HL-60/S4 treated with phorbol 12-myristate 13-acetate at 8.2 ng/mL for 4 days and 3 days (cell line): ENCODE measurements around the gene SMU1.

Experiments used
- in situ Hi-C: fragments of 300-500 bp; cut with MboI; formaldehyde crosslinking; loops from 2 replicates; pipeline ENCODE4 v1.15.0; 2022; ENCODE audit warnings: low sequenced_read_pairs

SMU1 gene

GRCh38 chr9:33076046-33077004 is at the start of gene SMU1:
Gene SMU1 (minus strand): TSS chr9:33076674. CDS start chr9:33076608, 66 bp downstream.
- in situ Hi-C loops, result no loop called here

DNA sequence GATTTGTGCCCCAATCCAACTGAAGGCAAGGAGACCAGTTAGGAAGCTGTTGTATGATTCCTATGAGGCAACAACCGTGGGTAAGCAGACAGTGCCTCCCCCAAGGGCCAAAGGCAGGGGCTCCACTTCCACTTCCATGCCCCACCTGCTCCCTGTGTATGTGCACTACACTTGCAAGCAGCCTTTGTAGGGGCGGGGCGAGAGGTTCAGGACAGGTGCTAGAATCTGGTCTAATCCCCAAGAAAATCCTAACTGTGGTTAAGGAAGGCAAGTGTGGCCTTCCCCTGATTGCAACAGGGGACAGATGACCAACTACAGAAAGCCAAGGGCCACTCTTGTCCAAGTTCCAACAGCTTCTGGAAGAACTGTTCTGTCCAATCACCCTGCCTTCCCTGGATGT is 49.0 kb upstream of the SMU1 start:
- in situ Hi-C loops, result no loop called here

DNA sequence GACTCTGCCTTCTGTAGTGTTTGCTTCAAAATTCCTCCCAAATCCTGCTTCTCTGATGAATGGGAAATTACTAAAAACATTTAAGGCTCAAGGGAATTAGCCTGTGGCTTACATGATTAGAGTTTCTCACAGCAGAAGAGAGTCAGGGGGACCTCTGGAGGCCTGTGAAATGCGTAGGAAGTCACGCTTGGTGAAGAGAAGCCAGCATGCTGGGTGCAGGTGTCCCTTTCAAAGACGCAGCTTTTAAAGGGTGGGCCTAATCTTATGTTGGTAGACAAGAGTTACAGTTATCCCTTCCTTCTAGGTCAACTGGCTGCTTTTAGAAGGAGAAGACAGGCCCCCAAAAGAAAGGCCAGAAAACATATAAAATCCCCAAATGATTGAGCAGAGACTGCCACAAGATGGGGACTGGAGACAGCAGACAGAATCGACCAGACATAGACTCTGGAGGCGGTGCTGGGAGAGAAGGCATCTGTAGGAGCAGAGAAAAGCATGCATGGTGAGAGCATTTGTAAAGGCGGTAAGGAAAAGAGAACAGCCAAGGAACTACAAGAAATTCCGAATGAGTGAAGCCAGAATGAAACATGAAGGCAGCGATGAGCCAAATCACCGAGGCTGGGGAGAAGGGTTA is 48.4 kb upstream of the SMU1 start:
- in situ Hi-C loops, result no loop called here

DNA sequence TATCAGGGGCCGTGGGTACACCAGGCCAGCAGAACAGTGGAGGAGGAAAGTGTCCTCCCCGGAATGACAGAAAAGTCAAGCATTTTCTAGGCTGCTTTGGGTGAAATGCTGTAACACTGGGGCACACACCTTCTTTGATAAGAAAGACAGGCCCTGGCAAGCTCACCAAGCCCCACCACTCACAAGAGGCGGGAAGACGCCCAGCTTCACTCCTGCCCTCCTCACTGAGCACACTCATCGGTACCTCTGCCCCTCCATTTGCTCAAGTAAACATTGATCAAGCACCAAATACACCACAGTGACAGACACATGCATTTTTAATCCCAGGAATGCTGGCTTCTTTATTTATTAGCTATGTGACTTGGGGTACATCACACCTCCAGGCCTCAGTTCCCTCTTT is 47.6 kb upstream of the SMU1 start:
- in situ Hi-C loops, result no loop called here

GRCh38 chr9:33123407-33124031 is 47.0 kb upstream of the SMU1 start:
- in situ Hi-C loops, result no loop called here

DNA sequence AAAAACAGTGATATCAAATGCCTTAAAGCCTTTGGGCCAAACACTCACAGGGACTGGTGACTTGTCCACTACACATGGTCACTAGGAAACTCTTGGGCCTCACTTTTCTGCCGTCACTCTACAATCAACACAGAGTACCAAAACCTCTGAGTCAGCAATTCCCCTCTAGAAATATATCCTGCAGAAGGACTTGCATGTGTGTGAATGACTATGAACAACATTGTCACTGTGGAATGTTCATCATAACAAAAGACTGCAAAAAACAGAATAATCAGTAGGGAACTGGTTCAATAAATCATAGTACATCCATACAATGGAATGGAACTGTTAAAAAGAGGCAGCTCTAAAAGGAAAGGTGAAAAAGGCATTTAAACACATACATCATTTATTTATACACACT is 44.1 kb upstream of the SMU1 start:
- in situ Hi-C loops, result no loop called here

DNA sequence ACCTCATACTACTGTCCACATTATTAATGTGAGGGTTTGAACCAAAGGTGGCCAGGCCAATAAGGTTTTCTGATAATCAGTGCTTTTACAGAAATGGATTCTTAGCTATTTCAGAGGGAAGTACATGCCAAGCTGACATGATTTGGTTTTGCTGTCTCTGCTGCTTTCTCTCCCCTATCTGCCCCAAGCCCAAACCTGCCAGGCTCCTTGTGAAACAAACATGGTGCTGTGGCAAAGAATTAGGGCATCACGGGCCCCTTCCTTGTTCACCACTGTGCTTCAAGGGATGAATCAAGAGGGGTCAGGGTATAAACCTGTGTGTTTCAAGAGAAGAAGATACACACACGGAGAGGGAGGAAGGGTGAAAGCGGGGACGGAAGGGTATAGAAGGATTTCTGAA is 41.3 kb upstream of the SMU1 start:
- in situ Hi-C loops, result no loop called here

DNA sequence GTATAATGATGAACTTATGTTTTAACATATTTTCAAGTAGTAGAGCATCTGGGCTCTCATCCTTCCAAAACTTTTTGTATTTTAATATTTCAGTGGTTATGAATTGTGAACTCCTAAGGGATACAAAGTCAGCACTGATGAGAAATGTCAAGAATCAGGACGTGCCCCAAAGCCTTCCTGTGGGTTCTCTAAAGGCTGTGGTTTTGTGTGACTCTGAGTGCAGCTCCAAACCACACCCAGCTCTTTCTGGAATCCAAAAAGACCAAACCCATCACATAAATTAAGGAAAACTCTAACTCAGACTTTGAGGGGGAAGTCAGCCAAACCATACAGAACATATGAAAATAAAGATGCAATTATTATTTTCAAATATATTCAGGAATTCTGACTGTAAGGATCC is 40.8 kb upstream of the SMU1 start:
- in situ Hi-C loops, result no loop called here

DNA sequence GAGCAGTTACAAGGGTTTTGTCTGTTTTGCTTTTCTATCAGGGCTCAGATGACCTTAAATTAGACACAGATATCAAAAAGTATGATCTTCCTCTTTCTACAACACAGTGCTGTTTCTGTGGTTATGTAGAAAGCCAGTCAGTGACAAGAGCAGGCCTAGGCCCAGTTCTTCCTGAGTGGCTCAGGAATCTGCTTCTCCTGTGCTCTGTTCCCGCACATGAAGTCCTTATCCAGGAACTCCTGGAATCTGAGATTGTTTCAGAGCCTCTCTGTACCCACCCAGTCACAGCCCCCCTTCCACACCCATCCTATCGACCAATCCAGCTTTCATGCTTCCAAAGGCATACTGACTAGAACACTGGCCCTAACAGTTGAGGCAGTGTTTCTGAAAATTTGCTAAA is 40.4 kb upstream of the SMU1 start:
- in situ Hi-C loops, result no loop called here

DNA sequence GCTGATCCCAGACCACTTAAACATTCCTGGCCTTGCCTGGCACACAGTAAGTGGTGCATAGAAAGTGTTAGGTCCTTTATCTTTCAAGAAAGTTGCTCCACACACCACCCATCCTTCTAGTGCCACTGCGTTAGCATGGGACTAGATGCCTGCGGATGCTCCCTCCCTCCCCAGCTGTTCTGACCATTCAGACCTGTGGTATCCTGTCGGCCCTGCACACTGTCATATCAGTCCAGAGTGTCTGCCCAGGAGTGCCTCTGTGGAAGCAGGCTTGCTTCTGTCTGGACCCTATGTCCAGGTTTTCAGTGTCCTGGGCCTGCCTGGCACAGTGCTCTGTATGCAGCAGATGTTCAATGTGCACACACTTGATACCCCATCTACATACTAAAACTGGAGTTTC is 38.3 kb upstream of the SMU1 start:
- in situ Hi-C loops, result no loop called here

DNA sequence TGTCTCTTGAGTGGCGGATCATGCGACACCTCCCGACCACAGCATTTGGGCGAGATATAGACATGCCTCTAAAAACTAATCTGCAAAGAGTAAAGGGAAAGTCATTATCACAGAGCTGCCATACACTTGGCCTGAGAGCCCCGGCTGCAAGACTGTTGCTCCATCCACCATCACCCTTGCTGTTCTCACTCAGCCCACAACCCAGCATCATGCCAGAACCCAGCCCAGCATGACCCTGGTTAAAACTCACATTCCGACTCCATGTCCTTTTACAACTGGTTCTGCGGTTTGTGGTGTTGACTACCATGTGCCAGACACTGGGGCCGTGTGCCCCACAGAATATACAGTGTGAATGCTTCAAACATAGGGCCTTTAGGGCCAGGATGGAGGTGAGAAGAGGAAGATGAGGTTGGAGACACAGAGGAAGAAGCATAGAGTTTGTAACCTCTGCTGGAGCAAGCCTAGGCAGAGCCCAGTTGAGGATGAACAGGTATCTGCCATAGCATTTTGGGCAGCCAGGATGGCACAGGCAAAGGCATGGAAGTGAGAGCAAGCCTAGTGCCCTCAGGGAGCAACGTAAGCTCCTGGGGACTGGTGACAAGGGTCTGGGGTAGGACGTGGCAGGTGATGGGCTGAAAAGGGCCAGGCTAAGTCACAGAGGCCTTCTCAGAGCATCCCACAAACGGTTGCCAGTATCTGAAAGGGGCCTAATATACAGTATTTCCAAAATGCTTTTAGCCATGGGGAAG is 37.5 kb upstream of the SMU1 start:
- in situ Hi-C loops, result no loop called here

DNA sequence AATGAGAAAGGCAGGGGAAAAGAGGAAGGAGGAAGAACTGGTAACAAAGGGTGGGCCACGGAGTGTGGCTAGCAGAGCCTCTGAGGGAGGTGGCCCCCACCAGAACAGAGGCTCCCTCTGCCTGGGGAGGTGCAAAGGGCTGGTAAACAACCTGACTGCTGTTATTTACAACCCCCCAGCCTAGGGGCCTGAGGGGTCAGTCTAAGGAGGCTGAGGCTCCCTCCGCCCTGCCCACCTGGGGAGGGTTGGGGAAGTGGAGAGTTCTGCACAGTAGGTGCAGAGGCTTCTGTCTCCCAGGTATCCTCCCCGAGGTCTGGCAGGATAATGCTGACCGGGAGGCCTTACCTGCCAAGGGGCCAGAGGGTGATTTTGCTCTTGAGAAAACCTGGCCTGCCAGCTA is 35.6 kb upstream of the SMU1 start:
- in situ Hi-C loops, result no loop called here

- in situ Hi-C loops, result no loop called here
Measured at GRCh38 chr9:33111631-33112030, 35.2 kb upstream of the SMU1 start.

- in situ Hi-C loops, result no loop called here
Measured at GRCh38 chr9:33110686-33111085, 34.2 kb upstream of the SMU1 start.

DNA sequence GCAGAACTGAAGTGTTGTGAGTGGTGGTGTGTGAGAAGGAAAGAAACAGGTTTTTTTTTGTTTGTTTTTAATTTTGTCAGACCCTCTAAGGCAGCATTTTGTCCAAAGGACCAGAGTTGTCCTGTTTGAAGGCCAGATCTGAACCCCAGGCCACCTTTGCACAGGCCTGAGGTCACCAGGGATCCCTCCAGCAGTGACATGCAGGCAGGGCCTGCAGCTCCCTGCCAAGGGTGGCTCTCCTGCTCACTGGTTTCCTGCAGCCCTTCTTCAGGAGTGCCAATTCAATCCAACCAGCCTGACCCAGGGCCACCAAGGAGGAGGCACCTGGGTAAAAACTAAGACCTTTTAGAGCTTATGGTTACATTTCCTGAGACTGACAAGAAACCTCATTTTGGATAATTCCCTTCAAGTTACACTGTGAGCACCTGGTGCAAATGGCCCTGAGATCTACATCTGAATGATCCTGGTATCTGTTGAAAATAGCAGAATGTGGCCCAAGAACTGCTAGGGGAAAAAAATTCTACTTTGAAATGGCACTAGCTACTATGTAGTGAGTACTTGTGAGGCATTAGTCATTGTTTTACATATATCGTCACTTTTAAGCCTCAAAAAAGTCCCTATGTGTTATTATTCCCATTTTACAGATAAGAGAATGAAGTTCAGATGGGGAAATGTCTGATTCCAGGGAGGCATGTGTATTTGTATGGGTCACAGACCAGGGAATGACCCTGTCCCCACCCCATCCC is 33.5 kb upstream of the SMU1 start:
- in situ Hi-C loops, result no loop called here

- in situ Hi-C loops, result no loop called here
Measured at GRCh38 chr9:33109097-33109496, 32.6 kb upstream of the SMU1 start.

DNA sequence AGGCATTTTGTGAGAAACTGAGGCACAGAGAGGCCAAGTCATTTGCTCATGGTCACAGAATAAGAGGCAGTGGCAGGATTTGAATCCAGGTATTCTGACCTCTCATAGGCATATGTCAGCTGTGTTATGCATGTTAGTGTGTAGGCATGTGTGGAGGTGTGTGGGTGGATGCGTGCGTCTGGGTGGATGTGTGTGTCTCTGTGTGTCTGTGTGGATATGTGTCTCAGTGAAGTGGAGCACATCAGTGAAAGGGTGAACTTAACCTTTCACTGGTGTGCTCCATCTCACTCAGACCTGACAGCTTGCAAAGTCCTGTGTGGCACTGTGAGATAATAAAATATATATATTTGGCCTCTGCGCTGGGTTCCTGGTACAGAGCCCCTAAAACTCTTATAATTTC is 32.0 kb upstream of the SMU1 start:
- in situ Hi-C loops, result no loop called here

DNA sequence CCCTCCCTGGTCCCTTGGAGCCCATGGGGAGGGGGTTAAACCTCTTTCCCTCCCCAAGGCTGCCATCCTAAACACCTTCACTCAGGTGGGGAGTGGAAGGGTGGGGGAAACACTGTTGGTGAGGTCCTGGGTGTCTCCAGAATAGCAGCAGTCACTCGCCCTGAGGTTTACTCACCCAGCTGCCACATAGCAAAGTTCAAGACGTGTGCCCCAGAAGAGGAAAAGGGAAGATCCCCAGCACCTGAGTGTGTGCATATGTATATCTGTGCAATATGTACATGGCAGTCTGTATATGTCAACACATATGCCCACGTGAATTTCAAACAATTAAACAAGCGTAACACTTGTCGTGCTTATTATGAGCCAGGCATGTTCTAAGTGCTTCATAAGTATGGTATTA is 31.3 kb upstream of the SMU1 start:
- in situ Hi-C loops, result no loop called here

GRCh38 chr9:33106827-33107621 is 30.6 kb upstream of the SMU1 start:
- in situ Hi-C loops, result no loop called here

GRCh38 chr9:33106372-33106771 is 29.9 kb upstream of the SMU1 start:
- in situ Hi-C loops, result no loop called here
